ENCODE results near the gene EIF2AK3. TPM values are rescaled to one million over a fixed set of nuclear protein-coding genes. Genes with fewer than 3 reads are reported as not detected.

EIF2AK3 gene
- total RNA-seq, 2 donors from 2014 or later = 10.2 to 13.4 TPM

DNA sequence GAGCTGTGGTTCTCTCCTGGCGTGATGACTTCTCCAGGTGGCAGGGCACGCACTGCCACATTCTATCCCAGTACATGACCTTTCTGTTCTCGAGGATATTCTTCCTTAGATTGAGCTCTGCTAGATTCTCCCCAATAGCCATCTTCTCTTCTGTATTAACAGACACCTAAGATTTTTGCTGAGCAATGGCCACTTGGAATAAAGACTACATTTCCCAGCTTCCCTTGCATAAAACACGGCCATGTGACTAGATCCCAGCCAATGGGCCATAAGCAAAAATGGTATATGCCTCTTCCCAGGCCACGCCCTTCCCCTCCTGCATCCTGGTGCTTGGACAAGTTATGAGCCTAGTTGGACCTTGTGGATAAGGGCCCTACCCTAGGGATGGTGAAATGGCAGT, 82.1 kb downstream of the EIF2AK3 start:
- Histone ChIP-seq H3K27me3 (no peaks in the 10 kb centered on the region), H3K27ac (no peak overlapping the region), H3K4me1 (peaks cover 0 to 5% of the 10 kb centered on the region in 2 donors), H3K4me3 (no peak overlapping the region), H3K9me3 (no peaks in the 10 kb centered on the region), H3K36me3 (no peaks in the 10 kb centered on the region)
- TF ChIP-seq, protein P1, sequence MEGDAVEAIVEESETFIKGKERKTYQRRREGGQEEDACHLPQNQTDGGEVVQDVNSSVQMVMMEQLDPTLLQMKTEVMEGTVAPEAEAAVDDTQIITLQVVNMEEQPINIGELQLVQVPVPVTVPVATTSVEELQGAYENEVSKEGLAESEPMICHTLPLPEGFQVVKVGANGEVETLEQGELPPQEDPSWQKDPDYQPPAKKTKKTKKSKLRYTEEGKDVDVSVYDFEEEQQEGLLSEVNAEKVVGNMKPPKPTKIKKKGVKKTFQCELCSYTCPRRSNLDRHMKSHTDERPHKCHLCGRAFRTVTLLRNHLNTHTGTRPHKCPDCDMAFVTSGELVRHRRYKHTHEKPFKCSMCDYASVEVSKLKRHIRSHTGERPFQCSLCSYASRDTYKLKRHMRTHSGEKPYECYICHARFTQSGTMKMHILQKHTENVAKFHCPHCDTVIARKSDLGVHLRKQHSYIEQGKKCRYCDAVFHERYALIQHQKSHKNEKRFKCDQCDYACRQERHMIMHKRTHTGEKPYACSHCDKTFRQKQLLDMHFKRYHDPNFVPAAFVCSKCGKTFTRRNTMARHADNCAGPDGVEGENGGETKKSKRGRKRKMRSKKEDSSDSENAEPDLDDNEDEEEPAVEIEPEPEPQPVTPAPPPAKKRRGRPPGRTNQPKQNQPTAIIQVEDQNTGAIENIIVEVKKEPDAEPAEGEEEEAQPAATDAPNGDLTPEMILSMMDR (IDR thresholded peaks at IDR 0.05) = no peak
- no peak for DNase-seq (ENCODE audit: low spot score)

DNA sequence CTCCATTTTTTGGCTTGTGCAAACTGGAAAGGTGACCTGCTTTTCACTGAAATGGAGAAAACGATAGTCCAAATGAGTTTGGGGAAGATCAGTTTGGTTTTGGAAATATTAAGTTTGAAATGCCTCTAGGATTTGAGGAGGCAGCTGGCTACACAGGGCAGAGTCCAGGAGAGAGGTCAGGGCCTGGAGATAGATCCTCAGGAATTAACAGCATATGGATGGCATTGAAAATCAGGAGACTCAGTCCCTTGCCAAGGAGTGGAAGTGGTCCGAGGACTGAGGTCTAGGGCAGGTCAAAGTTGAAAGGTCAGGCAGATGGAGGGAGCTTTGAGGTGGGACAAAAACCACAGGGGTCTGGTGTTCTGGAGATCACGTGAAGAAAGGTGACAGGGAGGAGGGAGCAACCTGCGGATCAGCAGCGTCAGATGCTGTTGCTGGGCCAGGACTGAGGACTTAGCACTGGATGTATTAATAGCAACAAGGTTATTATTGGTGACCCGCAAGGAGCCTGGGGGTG, 83.7 kb downstream of the EIF2AK3 start:
- TF ChIP-seq, protein P1 (IDR thresholded peaks at IDR 0.05) = no peak
- Histone ChIP-seq H3K4me1 (no peaks in the 10 kb centered on the region), H3K36me3 (no peaks in the 10 kb centered on the region), H3K4me3 (no peak overlapping the region), H3K27me3 (no peaks in the 10 kb centered on the region), H3K27ac (no peak overlapping the region), H3K9me3 (no peaks in the 10 kb centered on the region)
- no peak for DNase-seq (ENCODE audit: low spot score)

DNA sequence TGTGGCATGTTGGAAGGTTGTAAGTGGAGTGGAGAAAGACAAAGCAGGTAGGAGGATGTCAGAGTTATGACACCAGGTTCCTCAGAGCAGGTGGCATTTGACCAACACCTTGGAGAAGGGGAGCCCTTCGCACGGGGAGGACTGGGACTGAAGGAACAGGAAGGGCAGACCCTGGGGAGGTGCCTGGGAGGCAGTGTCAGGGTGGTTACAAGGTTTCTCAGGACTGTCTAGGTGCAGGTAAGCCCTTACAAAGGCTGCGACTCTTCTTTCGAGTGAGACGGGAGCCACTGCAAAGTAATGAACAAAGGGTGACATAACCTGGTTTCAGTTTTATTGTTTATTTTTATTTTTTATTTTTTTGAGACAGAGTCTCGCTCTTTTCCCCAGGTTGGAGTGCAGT, 84.6 kb downstream of the EIF2AK3 start:
- no peaks in the 10 kb centered on the region for H3K27me3 ChIP-seq
- TF ChIP-seq, protein P1 (IDR thresholded peaks at IDR 0.05) = no peak
- H3K36me3 ChIP-seq = no peaks in the 10 kb centered on the region
- H3K27ac ChIP-seq = no peak overlapping the region
- H3K9me3 ChIP-seq = no peaks in the 10 kb centered on the region
- H3K4me1 ChIP-seq = no peaks in the 10 kb centered on the region
- DNase-seq (ENCODE audit: low spot score) = no peak
- no peak overlapping the region for H3K4me3 ChIP-seq

DNA sequence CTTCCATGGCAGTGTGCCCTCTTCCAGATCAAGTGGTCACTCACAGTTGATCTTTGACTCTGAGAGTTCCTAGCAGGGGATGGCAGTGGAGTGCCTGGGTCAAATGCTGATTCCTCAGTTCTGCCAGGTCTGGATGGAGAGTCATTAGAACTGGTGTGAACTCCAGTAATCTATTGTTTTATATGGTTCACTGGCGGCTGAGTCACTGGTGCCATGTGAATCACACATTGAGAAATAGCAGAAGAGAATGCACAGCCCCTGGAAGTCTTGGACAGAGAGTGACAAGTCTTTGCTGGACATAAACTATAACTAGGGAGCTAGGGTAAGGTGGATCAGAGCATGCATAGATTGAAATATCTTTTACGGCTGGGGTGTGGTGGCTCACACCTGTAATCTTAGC, 86.9 kb downstream of the EIF2AK3 start:
- Histone ChIP-seq H3K36me3 (no peaks in the 10 kb centered on the region), H3K4me3 (no peak overlapping the region), H3K4me1 (no peaks in the 10 kb centered on the region), H3K27me3 (no peaks in the 10 kb centered on the region), H3K27ac (no peak overlapping the region), H3K9me3 (no peaks in the 10 kb centered on the region)
- no peak for DNase-seq (ENCODE audit: low spot score)
- TF ChIP-seq, protein P1 (IDR thresholded peaks at IDR 0.05) = no peak

DNA sequence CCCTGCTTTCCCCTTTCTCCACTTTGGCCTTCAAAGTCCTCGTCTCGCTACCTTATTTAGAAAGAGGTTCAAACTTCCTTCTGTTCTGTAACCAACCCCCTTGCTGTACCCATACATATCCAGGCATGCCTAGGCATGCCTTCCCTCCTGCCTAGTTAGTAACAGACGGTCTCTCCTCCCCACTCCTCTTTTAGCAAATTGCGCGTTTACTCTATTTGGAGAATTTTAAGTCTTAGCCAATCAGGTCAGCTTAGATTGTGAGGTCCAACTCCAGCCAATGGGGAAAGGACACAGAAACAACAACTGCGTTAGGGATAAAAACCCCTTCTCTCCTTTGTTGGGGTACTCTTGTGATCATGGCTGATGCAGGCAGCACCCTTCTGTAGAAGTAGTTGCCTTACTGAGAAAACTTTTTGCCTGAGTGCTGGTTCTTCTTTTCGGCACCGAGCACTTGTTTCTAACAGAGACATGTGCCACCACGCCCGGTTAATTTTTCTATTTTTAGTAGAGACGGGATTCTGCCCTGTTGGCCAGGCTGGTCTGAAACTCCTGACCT, 88.8 kb downstream of the EIF2AK3 start:
- Histone ChIP-seq H3K9me3 (no peaks in the 10 kb centered on the region), H3K4me1 (no peaks in the 10 kb centered on the region), H3K27ac (no peak overlapping the region), H3K36me3 (no peaks in the 10 kb centered on the region), H3K27me3 (no peaks in the 10 kb centered on the region), H3K4me3 (no peak overlapping the region)
- DNase-seq (ENCODE audit: low spot score) = no peak
- TF ChIP-seq, protein P1 (IDR thresholded peaks at IDR 0.05) = no peak

DNA sequence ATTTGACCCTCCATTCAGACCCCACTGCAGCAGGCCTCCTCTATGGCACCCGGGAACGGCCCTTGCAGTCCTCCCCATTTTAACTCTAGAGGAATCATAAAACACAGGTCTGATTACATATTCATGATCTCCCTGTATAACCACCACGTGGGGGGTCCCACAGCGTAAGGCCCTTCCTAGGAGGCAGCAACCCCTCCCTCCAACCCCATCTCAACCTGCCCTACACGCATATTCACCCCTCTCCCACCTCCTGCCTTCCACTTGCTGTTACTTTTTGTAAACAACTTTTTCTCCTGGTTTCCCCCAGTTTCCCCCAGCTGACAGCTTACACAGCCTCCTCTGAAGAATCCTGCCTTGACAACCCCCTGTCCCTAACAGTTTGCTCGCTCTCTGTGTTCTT, 89.6 kb downstream of the EIF2AK3 start:
- TF ChIP-seq, protein P1 (IDR thresholded peaks at IDR 0.05) = no peak
- peak; percentile 13 for DNase-seq (ENCODE audit: low spot score)

More for the DNA sequence above, 89.6 kb downstream of the EIF2AK3 start:
- no peak overlapping the region for H3K27ac ChIP-seq
- no peak overlapping the region for H3K4me3 ChIP-seq
- no peaks in the 10 kb centered on the region for H3K9me3 ChIP-seq
- H3K4me1 ChIP-seq = no peaks in the 10 kb centered on the region
- H3K27me3 ChIP-seq = no peaks in the 10 kb centered on the region
- H3K36me3 ChIP-seq = no peaks in the 10 kb centered on the region
